H54 (cell line): ENCODE results near the gene DRC7.

Source experiments
- DNase-seq: peaks from one replicate; pipeline ENCODE4 v3.0.0; 2011; ENCODE audit warnings: low spot score, mixed read lengths; ENCODE audit not compliant: insufficient read length
- FAIRE-seq: peaks from 3 replicates; lab custom pipeline; 2011; peaks lifted over from hg19 to GRCh38; lab: Jason Lieb, UNC
- POLR2A ChIP-seq: IDR thresholded peaks from 2 replicates; pipeline ENCODE4 v1.6.1; 2011; ENCODE audit warnings: low read depth, mild to moderate bottlenecking, low read length

Gene DRC7

GRCh38 chr16:57677622-57678369 lies 16.8 kb upstream of the DRC7 start:
- no peak for TF ChIP-seq POLR2A
- DNase-seq = no peak
- FAIRE-seq = no peak

DNA sequence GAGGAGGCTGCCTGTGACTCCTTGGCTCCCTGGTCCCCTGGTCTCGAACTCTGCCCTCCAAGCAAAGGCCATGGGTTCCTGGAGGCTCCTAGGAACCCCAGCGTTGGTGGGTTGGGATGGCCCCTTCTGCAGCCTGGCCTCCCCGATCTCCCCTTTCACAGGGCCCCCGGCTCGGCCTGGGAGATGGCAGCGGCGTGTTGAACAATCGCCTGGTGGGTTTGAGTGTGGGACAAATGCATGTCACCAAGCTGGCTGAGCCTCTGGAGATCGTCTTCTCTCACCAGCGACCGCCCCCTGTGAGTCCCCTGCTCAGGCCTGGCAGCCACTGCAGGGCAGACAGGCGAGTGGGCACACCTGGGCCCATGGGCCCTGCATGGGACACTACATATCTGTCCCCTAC lies 15.6 kb upstream of the DRC7 start:
- FAIRE-seq = no peak

DNA sequence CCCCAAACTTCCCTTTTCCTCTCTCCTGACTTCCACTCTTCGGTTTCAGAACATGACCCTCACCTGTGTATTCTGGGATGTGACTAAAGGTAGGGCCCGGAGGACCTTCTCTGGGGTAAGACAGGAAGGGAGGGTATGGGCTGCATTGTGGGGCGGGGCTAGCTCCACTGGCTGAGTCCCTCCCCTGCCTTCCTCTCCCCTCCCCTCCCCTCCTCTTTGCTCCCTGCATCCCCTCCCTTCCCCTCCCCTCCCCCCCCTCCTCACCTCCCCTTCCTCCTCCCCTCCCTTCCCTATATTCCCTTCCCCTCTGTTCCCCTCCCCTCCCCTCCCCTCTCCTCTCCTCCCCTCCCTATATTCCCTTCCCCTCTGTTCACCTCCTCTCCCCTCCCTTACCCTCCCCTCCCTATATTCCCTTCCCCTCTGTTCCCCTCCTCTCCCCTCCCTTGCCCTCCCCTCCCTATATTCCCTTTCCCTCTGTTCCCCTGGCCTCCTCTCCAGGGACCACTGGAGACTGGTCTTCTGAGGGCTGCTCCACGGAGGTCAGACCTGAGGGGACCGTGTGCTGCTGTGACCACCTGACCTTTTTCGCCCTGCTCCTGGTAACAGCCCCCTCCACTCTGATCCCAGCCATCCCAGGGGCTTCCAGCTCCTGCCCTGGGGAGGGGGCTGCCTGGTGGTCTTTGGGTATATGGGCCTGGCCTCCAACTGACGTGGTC lies 14.7 kb upstream of the DRC7 start:
- no peak for FAIRE-seq

More for the DNA sequence above, 15.6 kb upstream of the DRC7 start:
- no peak for DNase-seq
- no peak for TF ChIP-seq POLR2A

GRCh38 chr16:57680842-57681375 lies 13.7 kb upstream of the DRC7 start:
- TF ChIP-seq POLR2A = no peak
- FAIRE-seq (no peak), DNase-seq (no peak)

More for the DNA sequence above, 14.7 kb upstream of the DRC7 start:
- TF ChIP-seq POLR2A = no peak
- no peak for DNase-seq

DNA sequence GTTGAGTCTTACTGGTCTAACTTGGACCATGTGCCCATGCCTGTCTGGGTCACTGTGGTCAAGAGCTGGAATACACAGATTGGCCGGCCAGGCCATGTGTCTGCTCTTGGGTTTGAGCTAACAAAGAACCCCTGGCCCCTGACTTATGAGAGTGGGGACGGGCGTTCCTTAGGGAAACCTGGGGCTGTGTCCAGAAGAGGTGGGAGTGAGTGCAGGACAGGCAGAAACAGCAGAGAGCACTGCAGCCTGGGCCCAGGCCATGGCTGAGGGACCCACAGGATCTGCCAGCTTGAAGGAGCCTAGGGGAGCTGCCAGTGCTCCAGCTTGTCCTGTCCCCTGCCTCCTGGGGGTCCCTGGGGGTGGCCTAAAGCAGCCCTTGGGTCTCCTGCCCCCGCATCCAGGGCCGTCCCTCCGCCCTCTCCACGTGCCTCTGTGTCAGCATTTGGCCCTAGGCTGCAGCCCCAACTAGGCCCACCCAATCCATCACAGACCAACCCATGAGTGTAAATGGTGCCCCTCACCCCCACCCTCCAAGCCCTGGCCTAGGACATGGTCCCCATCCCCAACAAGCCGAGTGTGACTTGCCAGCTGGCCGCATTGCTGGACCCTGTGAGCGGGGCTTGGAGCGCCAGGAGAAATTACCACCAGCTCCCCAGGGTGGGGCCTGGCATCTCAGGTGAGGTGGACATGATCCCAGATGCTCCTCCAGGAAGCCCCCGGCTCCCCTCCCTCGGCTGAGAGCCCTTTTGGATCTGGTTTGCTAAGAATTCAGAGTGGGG lies 12.5 kb upstream of the DRC7 start:
- no peak for TF ChIP-seq POLR2A
- FAIRE-seq = no peak
- DNase-seq = no peak

GRCh38 chr16:57682809-57683635 lies 11.6 kb upstream of the DRC7 start:
- DNase-seq (no peak), FAIRE-seq (no peak)
- TF ChIP-seq POLR2A = no peak

GRCh38 chr16:57683636-57684545 lies 10.7 kb upstream of the DRC7 start:
- DNase-seq = no peak
- no peak for TF ChIP-seq POLR2A
- FAIRE-seq = no peak

DNA sequence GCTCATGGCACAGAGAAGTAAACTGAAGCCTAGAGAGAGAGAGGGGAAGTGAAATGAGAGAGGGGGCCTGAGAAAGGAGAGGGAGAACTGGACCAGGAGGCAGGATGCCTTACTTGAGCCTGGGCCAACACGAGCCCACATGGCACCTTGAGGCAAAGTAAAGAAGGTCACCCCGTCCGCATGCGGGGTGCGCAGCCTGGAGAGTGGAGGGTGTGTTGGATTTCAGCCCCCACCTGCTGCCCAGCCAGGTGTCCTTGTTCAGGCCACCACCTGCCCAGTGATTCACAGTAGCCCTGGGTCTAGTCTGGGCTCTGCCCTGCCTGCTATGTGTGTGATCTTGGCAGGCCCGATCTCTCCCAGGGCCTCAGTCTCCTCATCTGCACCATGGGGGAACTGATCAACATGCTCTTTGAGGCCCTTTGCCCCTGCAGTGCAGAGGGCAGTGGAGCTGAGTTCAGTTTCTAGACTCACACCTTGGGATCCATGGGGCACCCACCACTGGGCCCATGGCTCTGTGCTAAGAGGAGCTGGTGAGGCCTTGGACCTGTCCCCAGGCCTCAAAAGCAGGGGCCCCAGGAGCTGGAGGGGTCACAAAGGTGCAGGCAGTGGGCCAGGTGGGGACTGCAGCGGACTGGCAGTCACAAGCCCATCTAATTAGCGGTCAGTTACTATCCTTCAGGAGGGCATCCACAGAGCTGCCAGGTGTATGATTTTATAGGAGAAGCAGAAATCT lies 9.8 kb upstream of the DRC7 start:
- no peak for TF ChIP-seq POLR2A
- no peak for FAIRE-seq

GRCh38 chr16:57685633-57686032 lies 9.0 kb upstream of the DRC7 start:
- TF ChIP-seq POLR2A = no peak
- DNase-seq (no peak), FAIRE-seq (no peak)

More for the DNA sequence above, 9.8 kb upstream of the DRC7 start:
- DNase-seq = no peak

GRCh38 chr16:57686577-57686976 lies 8.0 kb upstream of the DRC7 start:
- no peak for TF ChIP-seq POLR2A
- FAIRE-seq = no peak
- no peak for DNase-seq

DNA sequence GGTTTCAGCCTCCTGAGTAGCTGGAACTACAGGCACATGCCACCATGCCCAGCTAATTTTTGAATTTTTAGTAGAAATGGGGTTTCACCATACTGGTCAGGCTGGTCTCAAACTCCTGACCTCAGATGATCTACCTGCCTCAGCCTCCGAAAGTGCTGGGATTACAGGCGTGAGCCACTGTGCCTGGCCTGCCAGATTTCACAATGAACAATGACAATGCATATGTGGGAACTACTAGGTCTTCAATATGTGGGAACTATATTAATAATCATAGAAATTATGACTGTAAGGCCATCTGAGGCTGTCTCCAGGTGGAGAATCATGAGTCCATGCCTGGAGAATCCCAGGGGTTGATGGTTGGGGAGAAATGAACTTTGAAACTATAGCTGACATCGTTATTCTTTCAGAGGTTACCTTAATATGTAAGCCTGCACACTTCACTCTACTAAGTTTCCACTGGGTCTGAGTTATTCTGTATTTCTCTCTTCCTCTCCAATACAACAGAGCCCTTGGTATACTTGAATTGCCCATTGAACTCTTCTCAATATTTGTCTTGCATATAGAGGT lies 7.2 kb upstream of the DRC7 start:
- DNase-seq = no peak
- no peak for FAIRE-seq

DNA sequence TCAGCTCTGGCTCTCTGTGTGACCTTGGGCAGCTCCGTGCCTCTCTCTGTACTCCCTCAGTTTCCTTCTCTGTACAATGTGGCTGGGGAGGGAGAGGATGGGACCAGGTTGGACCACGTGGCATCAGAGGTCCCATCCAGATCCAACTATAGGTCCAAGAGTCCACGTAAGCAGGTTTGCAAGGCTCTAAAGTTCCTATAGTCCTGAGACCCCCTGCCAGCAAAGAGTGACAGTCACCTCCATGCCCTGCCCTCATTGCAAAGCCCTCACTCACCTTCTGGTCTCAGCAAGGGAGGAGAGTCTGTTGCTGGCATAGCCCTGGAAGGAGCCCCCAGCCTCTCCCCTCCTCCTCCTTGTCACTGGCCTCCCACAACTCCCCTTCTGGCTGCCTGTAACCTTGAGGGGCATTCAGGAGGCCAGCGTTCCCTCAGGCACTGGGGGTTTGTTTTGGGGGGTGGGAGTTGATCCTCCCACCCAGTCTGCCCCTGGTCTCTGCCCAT lies 6.1 kb upstream of the DRC7 start:
- DNase-seq = no peak
- TF ChIP-seq POLR2A = no peak
- no peak for FAIRE-seq

More for the DNA sequence above, 7.2 kb upstream of the DRC7 start:
- TF ChIP-seq POLR2A = no peak
